Measurements from ENCODE around the gene PRODH2.
"Not testable (repeated sequence)": the region's sequence is repeated elsewhere in the genome, so short reads cannot be mapped to it uniquely, and the experiment has no call there.

PRODH2 gene

DNA sequence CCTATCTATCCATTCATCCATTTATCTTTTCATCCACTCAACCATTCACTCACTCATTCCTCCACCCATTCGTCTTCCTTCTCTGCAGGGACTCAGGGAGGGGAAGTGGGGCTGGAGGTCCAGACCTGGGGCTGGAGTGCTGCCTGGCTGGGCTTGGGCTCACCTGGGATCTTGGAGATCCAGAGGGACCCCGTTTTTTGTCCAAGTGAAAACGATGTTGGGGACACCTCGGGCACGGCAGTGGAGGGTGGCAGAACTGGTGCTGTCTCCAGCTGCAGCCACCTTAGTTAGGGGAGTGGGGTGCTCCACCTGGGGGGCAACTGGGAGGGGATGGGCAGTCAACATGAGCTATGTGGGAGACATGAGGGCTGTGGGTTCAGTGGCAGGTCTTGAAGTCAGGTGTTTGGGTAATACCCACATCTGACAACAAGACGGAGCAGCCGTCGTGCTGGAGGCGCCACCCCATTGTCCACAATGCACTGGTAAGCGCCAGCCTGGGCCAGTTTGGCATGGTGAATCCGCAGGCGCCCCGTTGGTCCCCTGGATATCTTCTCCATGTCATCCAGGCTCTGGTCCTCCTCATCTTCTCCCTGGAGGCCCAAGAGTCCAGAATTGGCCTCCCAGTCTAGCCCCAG, 29.4 kb upstream of the PRODH2 start:
- TF ChIP-seq, protein P1, sequence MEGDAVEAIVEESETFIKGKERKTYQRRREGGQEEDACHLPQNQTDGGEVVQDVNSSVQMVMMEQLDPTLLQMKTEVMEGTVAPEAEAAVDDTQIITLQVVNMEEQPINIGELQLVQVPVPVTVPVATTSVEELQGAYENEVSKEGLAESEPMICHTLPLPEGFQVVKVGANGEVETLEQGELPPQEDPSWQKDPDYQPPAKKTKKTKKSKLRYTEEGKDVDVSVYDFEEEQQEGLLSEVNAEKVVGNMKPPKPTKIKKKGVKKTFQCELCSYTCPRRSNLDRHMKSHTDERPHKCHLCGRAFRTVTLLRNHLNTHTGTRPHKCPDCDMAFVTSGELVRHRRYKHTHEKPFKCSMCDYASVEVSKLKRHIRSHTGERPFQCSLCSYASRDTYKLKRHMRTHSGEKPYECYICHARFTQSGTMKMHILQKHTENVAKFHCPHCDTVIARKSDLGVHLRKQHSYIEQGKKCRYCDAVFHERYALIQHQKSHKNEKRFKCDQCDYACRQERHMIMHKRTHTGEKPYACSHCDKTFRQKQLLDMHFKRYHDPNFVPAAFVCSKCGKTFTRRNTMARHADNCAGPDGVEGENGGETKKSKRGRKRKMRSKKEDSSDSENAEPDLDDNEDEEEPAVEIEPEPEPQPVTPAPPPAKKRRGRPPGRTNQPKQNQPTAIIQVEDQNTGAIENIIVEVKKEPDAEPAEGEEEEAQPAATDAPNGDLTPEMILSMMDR (IDR thresholded peaks at IDR 0.05; ENCODE audit: low read depth, low read length), result no peak
- no peak for DNase-seq (ENCODE audit: low read depth in 2 of 2)

DNA sequence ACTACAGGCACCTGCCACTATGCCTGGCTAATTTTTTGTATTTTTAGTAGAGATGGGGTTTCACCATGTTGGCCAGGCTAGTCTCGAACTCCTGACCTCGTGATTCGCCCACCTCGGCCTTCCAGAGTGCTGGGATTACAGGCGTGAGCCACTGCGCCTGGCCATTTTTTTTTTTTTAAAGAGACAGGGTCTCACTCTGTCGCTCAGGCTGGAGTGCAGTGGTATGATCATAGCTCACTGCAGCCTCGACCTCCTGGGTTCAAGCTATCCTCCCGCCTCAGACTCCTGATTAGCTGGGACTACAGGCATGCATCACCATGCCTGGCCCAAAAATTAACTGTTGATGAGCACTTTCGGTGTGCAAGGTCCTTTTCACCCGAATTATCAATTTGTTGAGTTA, 23.5 kb upstream of the PRODH2 start:
- not testable (repeated sequence) for H3K4me3 ChIP-seq (replicated peaks in 1 of 2; ENCODE audit: low read depth in 2 of 2, low read length in 2 of 2); DNase-seq (ENCODE audit: low read depth in 2 of 2)

More for the DNA sequence above, 29.4 kb upstream of the PRODH2 start:
- no peak overlapping the region for H3K4me3 ChIP-seq (replicated peaks in 1 of 2; ENCODE audit: low read depth in 2 of 2, low read length in 2 of 2)

DNA sequence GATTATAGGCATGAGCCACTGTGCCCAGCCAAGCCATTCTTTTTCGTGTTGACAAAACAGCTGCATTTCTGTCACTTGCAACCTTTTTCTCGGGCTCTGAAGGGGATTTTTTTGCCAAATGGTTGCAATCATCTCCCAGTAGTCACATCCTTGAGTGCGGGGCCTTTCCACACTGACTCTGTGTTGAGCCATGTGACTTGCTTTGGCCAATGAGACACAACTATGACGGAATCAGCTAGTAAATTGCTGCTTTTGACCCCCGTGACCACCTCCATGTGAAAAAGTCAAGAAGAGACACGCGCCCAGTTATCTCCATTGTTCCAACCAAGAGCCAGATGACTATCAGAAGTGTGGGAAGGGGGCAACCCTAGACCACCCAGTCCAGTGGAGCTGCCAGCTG, 21.3 kb upstream of the PRODH2 start:
- TF ChIP-seq, protein P1 (IDR thresholded peaks at IDR 0.05; ENCODE audit: low read depth, low read length), result no peak
- DNase-seq (ENCODE audit: low read depth in 2 of 2), result no peak
- no peak overlapping the region for H3K4me3 ChIP-seq (replicated peaks in 1 of 2; ENCODE audit: low read depth in 2 of 2, low read length in 2 of 2)

DNA sequence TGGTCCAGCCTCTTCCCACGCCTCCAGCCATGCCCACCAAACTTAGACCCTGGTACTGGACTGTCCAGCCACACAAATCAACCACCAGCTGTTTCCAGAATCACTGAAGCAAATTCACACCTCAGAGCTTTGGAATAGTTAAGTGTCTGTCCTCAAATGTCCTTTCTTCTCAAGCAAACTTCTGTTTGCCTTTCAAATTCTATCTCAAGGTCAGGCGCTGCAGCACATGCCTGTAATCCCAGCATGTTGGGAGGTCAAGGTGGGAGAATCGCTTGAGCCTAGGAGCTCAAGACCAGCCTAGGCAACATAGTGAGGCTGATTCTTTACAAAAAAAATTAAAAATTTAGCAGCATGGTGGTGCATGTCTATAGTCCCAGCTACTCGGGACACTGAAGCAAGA, 19.4 kb upstream of the PRODH2 start:
- no peak for DNase-seq (ENCODE audit: low read depth in 2 of 2)
- TF ChIP-seq, protein P1 (IDR thresholded peaks at IDR 0.05; ENCODE audit: low read depth, low read length), result no peak

DNA sequence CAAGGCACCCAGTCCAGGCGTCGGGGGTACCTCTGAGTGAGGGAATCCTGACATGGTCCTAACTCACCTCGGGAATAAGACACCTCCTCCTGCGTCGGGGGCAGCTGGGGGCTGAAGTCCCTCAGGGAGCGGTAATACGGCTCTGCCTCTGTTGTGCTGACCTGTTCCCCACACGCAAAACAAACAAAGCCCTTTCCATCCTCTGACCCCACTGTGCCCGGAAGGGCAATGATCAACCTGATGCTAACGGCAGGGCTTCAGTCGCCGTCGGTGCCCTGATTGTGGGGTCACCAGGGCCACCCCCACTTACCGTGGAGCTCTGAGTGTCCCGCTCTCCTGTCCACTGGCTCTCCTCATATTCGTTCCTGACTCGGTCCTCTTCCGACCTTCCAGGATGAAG, 18.3 kb upstream of the PRODH2 start:
- H3K4me3 ChIP-seq (replicated peaks in 1 of 2; ENCODE audit: low read depth in 2 of 2, low read length in 2 of 2), result no peak overlapping the region
- no peak for DNase-seq (ENCODE audit: low read depth in 2 of 2)
- TF ChIP-seq, protein P1 (IDR thresholded peaks at IDR 0.05; ENCODE audit: low read depth, low read length), result no peak

More for the DNA sequence above, 19.4 kb upstream of the PRODH2 start:
- H3K4me3 ChIP-seq (replicated peaks in 1 of 2; ENCODE audit: low read depth in 2 of 2, low read length in 2 of 2), result no peak overlapping the region

DNA sequence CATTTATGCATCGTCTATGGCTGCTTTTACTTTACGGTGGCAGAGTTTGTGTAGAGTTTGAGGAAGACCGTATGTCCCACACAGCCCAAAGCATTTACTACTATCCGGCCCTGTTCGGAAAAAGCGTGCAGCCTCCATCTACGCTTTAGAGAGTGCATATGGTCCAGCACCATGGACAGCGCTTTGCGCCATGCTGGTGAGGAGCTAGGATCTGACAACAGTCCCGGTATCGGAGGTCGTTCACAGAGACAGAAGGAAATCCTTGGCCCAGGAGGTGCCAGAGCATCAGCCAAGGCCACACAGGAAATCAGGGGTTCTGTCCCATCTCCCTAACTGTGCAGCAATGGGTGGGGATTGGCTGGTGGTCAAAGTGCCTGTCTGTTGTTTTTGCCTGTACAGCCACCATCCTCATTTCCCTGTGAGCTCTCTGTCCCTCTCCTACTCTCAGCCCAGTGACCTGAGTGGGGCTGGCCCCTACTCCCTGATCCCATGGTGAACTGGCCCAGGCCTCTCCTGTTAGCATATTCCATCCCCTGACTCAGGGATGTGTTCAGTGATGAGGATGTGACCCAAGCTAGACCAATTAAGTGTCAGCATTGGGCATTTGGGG, 16.2 kb upstream of the PRODH2 start:
- TF ChIP-seq, protein P1 (IDR thresholded peaks at IDR 0.05; ENCODE audit: low read depth, low read length), result no peak
- H3K4me3 ChIP-seq (replicated peaks in 1 of 2; ENCODE audit: low read depth in 2 of 2, low read length in 2 of 2), result no peak overlapping the region
- DNase-seq (ENCODE audit: low read depth in 2 of 2), result peak; percentile 66 to 68

DNA sequence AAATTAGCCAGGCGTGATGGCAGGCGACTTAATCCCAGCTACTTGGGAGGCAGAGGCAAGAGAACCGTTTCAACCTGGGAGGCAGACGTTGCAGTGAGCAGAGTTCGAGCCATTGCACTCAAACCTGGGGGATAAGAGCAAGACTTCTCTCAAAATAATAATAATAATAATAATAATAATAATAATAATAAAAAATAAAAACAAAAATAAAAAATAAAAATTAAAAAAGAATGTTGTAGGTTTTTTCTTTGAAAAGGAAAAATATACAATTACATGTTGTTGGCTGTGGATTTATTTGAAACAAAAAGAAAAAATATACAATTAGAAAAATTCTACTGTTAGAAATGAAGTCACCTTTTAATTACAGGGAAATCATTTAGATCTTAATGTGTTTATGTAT, 11.5 kb upstream of the PRODH2 start:
- DNase-seq (ENCODE audit: low read depth in 2 of 2), result no peak
- TF ChIP-seq, protein P1 (IDR thresholded peaks at IDR 0.05; ENCODE audit: low read depth, low read length), result no peak
- H3K4me3 ChIP-seq (replicated peaks in 1 of 2; ENCODE audit: low read depth in 2 of 2, low read length in 2 of 2), result no peak overlapping the region

Data from cardiac fibroblast (primary cell).